Right atrium auricular region (tissue), 2 donors: ENCODE measurements around the gene METAP1D. TPM values are rescaled to one million over a fixed set of nuclear protein-coding genes. Genes with fewer than 3 reads are reported as not detected.

Experiments
- DNase-seq: peaks from one replicate; pipeline ENCODE4 v3.0.0-alpha.2; 2019; ENCODE audit warnings: low spot score
- H3K27ac ChIP-seq, 2 donors: fragments of 200-600 bp; sonication (generic); 1 replicate in 1 of 2; 2 replicates in 1 of 2; pipeline ENCODE4 v1.5.1; 2016 to 2019
- H3K27me3 ChIP-seq, 2 donors: fragments of 200-600 bp; sonication (generic); one replicate each; pipeline versions ENCODE4 v1.5.1 to v1.6.0; 2017 to 2019
- H3K36me3 ChIP-seq: fragments of 200-600 bp; sonication (generic); one replicate; pipeline ENCODE4 v1.5.1; 2016
- H3K4me1 ChIP-seq, 2 donors: fragments of 200-600 bp; sonication (generic); one replicate each; pipeline versions ENCODE4 v1.5.1 to v1.6.0; 2017 to 2019
- H3K4me3 ChIP-seq, 2 donors: fragments of 200-600 bp; sonication (generic); 1 replicate in 1 of 2; 2 replicates in 1 of 2; pipeline ENCODE4 v1.5.1; 2017 to 2019; ENCODE audit warnings: mild to moderate bottlenecking in 1 of 2, moderate library complexity in 1 of 2
- H3K9me3 ChIP-seq, 2 donors: fragments of 200-600 bp; sonication (generic); one replicate each; pipeline ENCODE4 v1.5.1; 2019
- total RNA-seq, 2 donors: library from RNA; depleted of rRNA; stranded (reverse); fragments of >200 nt; gene quantifications; one replicate each; pipeline ENCODE4 v1.1.0, GENCODE V29; 2016
- TF ChIP-seq, protein P1 (sequence below), 2 donors: fragments of 200-600 bp; sonication (generic); IDR thresholded peaks; one replicate each; pipeline ENCODE4 v1.5.1; 2019; ENCODE audit warnings: antibody characterized with exemption in 2 of 2

The METAP1D gene
- total RNA-seq, 2 donors from 2014 or later: 2.3 to 4.7 TPM

- peak overlapping the region in 1 of 2 donors; percentile 49 for H3K4me3 ChIP-seq
- TF ChIP-seq, protein P1, sequence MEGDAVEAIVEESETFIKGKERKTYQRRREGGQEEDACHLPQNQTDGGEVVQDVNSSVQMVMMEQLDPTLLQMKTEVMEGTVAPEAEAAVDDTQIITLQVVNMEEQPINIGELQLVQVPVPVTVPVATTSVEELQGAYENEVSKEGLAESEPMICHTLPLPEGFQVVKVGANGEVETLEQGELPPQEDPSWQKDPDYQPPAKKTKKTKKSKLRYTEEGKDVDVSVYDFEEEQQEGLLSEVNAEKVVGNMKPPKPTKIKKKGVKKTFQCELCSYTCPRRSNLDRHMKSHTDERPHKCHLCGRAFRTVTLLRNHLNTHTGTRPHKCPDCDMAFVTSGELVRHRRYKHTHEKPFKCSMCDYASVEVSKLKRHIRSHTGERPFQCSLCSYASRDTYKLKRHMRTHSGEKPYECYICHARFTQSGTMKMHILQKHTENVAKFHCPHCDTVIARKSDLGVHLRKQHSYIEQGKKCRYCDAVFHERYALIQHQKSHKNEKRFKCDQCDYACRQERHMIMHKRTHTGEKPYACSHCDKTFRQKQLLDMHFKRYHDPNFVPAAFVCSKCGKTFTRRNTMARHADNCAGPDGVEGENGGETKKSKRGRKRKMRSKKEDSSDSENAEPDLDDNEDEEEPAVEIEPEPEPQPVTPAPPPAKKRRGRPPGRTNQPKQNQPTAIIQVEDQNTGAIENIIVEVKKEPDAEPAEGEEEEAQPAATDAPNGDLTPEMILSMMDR (IDR thresholded peaks at IDR 0.05): no peak
- peaks cover 0 to 45% of the 10 kb centered on the region in 2 donors for H3K4me1 ChIP-seq
These were observed 84.6 kb downstream of the METAP1D start for GRCh38 chr2:172084395-172084644.

DNA sequence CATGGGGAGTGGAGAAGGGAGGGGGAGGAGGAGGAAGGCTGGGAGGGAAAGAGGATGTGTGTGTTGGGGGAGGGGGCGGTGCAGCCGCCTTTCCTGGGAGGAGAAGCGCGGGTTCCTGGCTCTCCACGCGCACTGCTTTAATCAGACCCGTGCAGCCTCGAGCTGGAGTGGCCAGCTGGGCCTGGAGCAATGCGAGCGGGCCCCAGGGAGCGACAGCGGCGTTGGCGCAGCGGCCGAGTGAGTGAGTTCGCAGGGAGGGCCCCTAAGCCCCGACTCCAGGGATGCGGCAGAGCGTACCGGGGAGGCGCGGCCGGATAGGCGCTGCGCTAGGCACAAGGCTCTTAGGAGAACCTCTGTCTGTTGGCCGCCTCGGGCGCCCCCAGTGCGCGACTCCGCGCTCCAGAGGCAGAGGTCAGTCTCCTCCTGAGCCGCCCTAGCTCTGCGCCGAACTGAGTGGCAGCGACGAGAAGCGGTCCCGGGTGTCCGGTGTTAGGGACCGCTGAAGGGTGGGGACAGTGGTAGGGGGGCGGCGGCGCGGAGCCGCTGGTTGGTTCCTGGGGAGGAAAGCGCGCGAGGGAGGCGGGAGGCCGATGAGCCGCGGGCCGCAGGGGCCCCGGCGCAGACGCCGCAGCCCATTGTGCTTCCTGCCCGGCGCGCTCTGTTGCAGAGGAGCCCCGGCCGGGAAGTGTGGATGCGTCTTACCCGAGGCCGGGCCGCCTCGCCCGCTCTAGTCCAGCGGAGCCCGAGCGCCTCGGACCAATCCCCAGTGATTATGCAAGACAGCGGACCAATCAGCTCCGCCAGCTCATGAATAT lies 85.1 kb downstream of the METAP1D start:
- peak; percentile 85 for DNase-seq
- Histone ChIP-seq H3K27ac (no peak overlapping the region), H3K4me1 (peaks cover 0 to 45% of the 10 kb centered on the region in 2 donors), H3K36me3 (no peaks in the 10 kb centered on the region), H3K4me3 (peak overlapping the region; percentile 18 to 49), H3K27me3 (peaks cover 87 to 100% of the 10 kb centered on the region in 2 donors), H3K9me3 (no peaks in the 10 kb centered on the region)
- TF ChIP-seq, protein P1 (IDR thresholded peaks at IDR 0.05): no peak

More at GRCh38 chr2:172084395-172084644, 84.6 kb downstream of the METAP1D start:
- H3K9me3 ChIP-seq: no peaks in the 10 kb centered on the region
- no peak for DNase-seq
- H3K27ac ChIP-seq: no peak overlapping the region
- H3K27me3 ChIP-seq: peaks cover 86 to 94% of the 10 kb centered on the region in 2 donors
- H3K36me3 ChIP-seq: no peaks in the 10 kb centered on the region

DNA sequence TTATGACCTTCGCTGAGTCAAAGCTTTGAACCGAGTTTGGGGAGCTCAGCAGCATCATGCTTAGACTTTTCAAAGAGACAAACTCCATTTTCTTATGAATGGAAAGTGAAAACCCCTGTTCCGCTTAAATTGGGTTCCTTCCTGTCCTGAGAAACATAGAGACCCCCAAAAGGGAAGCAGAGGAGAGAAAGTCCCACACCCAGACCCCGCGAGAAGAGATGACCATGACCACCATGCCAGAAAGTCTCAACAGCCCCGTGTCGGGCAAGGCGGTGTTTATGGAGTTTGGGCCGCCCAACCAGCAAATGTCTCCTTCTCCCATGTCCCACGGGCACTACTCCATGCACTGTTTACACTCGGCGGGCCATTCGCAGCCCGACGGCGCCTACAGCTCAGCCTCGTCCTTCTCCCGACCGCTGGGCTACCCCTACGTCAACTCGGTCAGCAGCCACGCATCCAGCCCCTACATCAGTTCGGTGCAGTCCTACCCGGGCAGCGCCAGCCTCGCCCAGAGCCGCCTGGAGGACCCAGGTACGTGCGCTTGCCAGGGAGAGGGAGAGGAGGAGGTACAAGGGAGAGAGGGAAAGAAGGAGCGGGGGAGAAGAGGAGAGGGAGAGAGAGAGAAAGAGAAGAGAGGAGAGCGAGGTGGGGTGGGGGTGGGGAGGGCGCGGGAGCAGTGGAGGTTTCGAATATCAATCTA lies 85.9 kb downstream of the METAP1D start, which contains the start of gene DLX1:
DLX1 (plus strand) TSS at position 48 of the 700 bp plus-strand sequence; CDS start at position 219, 171 bp downstream.
- Histone ChIP-seq H3K27ac (no peak within 1 kb of the TSS), H3K27me3 (peaks cover 92 to 100% of the 10 kb centered on the region in 2 donors), H3K4me3 (peak within 1 kb of the TSS; percentile 18 to 49), H3K4me1 (peaks cover 0 to 45% of the 10 kb centered on the region in 2 donors), H3K9me3 (no peaks in the 10 kb centered on the region), H3K36me3 (no peaks in the 10 kb centered on the region)
- no peak for DNase-seq
- TF ChIP-seq, protein P1 (IDR thresholded peaks at IDR 0.05): no peak

- Histone ChIP-seq H3K27me3 (peaks cover 90 to 100% of the 10 kb centered on the region in 2 donors), H3K9me3 (no peaks in the 10 kb centered on the region), H3K4me3 (peak overlapping the region in 1 of 2 donors; percentile 49), H3K27ac (no peak overlapping the region), H3K36me3 (no peaks in the 10 kb centered on the region), H3K4me1 (peaks cover 0 to 45% of the 10 kb centered on the region in 2 donors)
- DNase-seq: no peak
- TF ChIP-seq, protein P1 (IDR thresholded peaks at IDR 0.05): no peak
These were observed 86.8 kb downstream of the METAP1D start for GRCh38 chr2:172086241-172087206.

GRCh38 chr2:172087207-172087779 lies 87.5 kb downstream of the METAP1D start:
- Histone ChIP-seq H3K36me3 (no peaks in the 10 kb centered on the region), H3K9me3 (no peaks in the 10 kb centered on the region), H3K4me3 (no peak overlapping the region), H3K27ac (no peak overlapping the region), H3K27me3 (peaks cover 88 to 100% of the 10 kb centered on the region in 2 donors), H3K4me1 (peaks cover 0 to 45% of the 10 kb centered on the region in 2 donors)
- TF ChIP-seq, protein P1 (IDR thresholded peaks at IDR 0.05): no peak
- DNase-seq: no peak
